ENCODE results near the gene GABBR2.
"Not testable (repeated sequence)": the region's sequence is repeated elsewhere in the genome, so short reads cannot be mapped to it uniquely, and the experiment has no call there.

The GABBR2 gene

GRCh38 chr9:98597236-98597771, 111.4 kb downstream of the GABBR2 start:
- no peak for DNase-seq (ENCODE audit: low read depth in 4 of 4, low spot score in 1 of 4)

- no peak for DNase-seq (ENCODE audit: low read depth in 4 of 4, low spot score in 1 of 4)
Measured at GRCh38 chr9:98596486-98596885, 112.2 kb downstream of the GABBR2 start.

GRCh38 chr9:98594546-98595160, 114.1 kb downstream of the GABBR2 start:
- no peak for DNase-seq (ENCODE audit: low read depth in 4 of 4, low spot score in 1 of 4)

- DNase-seq (ENCODE audit: low read depth in 4 of 4, low spot score in 1 of 4): no peak
Measured at GRCh38 chr9:98593354-98594253, 115.1 kb downstream of the GABBR2 start.

GRCh38 chr9:98591696-98592095, 117.0 kb downstream of the GABBR2 start:
- no peak for DNase-seq (ENCODE audit: low read depth in 4 of 4, low spot score in 1 of 4)

GRCh38 chr9:98590101-98590500, 118.6 kb downstream of the GABBR2 start:
- no peak for DNase-seq (ENCODE audit: low read depth in 4 of 4, low spot score in 1 of 4)

GRCh38 chr9:98589102-98589501, 119.6 kb downstream of the GABBR2 start:
- no peak for DNase-seq (ENCODE audit: low read depth in 4 of 4, low spot score in 1 of 4)

- DNase-seq (ENCODE audit: low read depth in 4 of 4, low spot score in 1 of 4): not testable (repeated sequence)
Measured at GRCh38 chr9:98584853-98585438, 123.8 kb downstream of the GABBR2 start.

- DNase-seq (ENCODE audit: low read depth in 4 of 4, low spot score in 1 of 4): no peak
Measured at GRCh38 chr9:98584059-98584458, 124.7 kb downstream of the GABBR2 start.

GRCh38 chr9:98583417-98583816, 125.3 kb downstream of the GABBR2 start:
- no peak for DNase-seq (ENCODE audit: low read depth in 4 of 4, low spot score in 1 of 4)

GRCh38 chr9:98580956-98581355, 127.8 kb downstream of the GABBR2 start:
- DNase-seq (ENCODE audit: low read depth in 4 of 4, low spot score in 1 of 4): no peak

- DNase-seq (ENCODE audit: low read depth in 4 of 4, low spot score in 1 of 4): no peak
Measured at GRCh38 chr9:98579700-98580099, 129.0 kb downstream of the GABBR2 start.

GRCh38 chr9:98577446-98577845, 131.3 kb downstream of the GABBR2 start:
- no peak for DNase-seq (ENCODE audit: low read depth in 4 of 4, low spot score in 1 of 4)

GRCh38 chr9:98576859-98577258, 131.9 kb downstream of the GABBR2 start:
- DNase-seq (ENCODE audit: low read depth in 4 of 4, low spot score in 1 of 4): no peak

GRCh38 chr9:98576354-98576753, 132.4 kb downstream of the GABBR2 start:
- no peak for DNase-seq (ENCODE audit: low read depth in 4 of 4, low spot score in 1 of 4)

- peak in 1 of 4 experiments; percentile 19 for DNase-seq (ENCODE audit: low read depth in 4 of 4, low spot score in 1 of 4)
Measured at GRCh38 chr9:98575379-98576346, 133.1 kb downstream of the GABBR2 start.

GRCh38 chr9:98573749-98574278, 134.9 kb downstream of the GABBR2 start:
- no peak for DNase-seq (ENCODE audit: low read depth in 4 of 4, low spot score in 1 of 4)

- no peak for DNase-seq (ENCODE audit: low read depth in 4 of 4, low spot score in 1 of 4)
Measured at GRCh38 chr9:98572796-98573195, 135.9 kb downstream of the GABBR2 start.

GRCh38 chr9:98572054-98572627, 136.6 kb downstream of the GABBR2 start:
- no peak for DNase-seq (ENCODE audit: low read depth in 4 of 4, low spot score in 1 of 4)

- DNase-seq (ENCODE audit: low read depth in 4 of 4, low spot score in 1 of 4): no peak
Measured at GRCh38 chr9:98571643-98572042, 137.1 kb downstream of the GABBR2 start.
